Esophagus squamous epithelium (tissue), 4 donors: ENCODE measurements around the gene RGS6.

Experiments
- POLR2A ChIP-seq, 4 donors: fragments of 450-650 bp; IDR thresholded peaks; one replicate each; pipeline ENCODE4 v1.6.1; 2017; ENCODE audit warnings: antibody characterized with exemption in 4 of 4, mild to moderate bottlenecking in 4 of 4, moderate library complexity in 3 of 4
- TF ChIP-seq, protein P1 (sequence below), 6 experiments: fragments of 450-650 bp in 4 of 6; fragments of 200-600 bp in 2 of 6; sonication (generic) in 2 of 6; IDR thresholded peaks; one replicate each; pipeline ENCODE4 v1.5.1; 2016 to 2019; ENCODE audit warnings: antibody characterized with exemption in 6 of 6, mild to moderate bottlenecking in 4 of 6, moderate library complexity in 4 of 6

DNA sequence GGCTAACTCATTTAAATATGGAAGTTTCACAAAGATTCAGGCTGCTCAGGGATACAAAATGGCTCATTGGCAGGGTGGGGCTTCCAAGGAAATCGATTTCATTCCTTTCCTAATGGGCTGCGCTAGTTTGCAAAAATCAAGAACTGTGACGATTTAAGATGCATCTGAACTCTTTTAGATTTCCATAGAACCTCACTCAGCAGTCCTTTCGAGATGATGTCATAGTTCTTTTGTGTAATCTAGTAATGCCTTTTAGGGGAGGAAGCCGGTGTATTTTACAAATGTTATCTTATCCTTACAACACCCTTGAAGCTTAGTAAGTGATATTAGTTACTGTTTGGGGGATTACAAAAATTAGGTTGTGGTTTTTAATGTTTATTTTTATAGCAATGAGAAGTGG is 239.8 kb downstream of the RGS6 start:
- TF ChIP-seq, protein P1, sequence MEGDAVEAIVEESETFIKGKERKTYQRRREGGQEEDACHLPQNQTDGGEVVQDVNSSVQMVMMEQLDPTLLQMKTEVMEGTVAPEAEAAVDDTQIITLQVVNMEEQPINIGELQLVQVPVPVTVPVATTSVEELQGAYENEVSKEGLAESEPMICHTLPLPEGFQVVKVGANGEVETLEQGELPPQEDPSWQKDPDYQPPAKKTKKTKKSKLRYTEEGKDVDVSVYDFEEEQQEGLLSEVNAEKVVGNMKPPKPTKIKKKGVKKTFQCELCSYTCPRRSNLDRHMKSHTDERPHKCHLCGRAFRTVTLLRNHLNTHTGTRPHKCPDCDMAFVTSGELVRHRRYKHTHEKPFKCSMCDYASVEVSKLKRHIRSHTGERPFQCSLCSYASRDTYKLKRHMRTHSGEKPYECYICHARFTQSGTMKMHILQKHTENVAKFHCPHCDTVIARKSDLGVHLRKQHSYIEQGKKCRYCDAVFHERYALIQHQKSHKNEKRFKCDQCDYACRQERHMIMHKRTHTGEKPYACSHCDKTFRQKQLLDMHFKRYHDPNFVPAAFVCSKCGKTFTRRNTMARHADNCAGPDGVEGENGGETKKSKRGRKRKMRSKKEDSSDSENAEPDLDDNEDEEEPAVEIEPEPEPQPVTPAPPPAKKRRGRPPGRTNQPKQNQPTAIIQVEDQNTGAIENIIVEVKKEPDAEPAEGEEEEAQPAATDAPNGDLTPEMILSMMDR (IDR thresholded peaks at IDR 0.05), result no peak
- TF ChIP-seq POLR2A (IDR thresholded peaks at IDR 0.05), result no peak
